GM21447 (cell line): ENCODE results near the gene MRPL41.
"Not testable (repeated sequence)": the region's sequence is repeated elsewhere in the genome, so short reads cannot be mapped to it uniquely, and the experiment has no call there.

Experiments used
- ATAC-seq: cut with Tn5 transposase; IDR thresholded peaks from one replicate; pipeline ENCODE4 v1.9.1; 2021; ENCODE audit not compliant: unreplicated experiment

MRPL41 gene

DNA sequence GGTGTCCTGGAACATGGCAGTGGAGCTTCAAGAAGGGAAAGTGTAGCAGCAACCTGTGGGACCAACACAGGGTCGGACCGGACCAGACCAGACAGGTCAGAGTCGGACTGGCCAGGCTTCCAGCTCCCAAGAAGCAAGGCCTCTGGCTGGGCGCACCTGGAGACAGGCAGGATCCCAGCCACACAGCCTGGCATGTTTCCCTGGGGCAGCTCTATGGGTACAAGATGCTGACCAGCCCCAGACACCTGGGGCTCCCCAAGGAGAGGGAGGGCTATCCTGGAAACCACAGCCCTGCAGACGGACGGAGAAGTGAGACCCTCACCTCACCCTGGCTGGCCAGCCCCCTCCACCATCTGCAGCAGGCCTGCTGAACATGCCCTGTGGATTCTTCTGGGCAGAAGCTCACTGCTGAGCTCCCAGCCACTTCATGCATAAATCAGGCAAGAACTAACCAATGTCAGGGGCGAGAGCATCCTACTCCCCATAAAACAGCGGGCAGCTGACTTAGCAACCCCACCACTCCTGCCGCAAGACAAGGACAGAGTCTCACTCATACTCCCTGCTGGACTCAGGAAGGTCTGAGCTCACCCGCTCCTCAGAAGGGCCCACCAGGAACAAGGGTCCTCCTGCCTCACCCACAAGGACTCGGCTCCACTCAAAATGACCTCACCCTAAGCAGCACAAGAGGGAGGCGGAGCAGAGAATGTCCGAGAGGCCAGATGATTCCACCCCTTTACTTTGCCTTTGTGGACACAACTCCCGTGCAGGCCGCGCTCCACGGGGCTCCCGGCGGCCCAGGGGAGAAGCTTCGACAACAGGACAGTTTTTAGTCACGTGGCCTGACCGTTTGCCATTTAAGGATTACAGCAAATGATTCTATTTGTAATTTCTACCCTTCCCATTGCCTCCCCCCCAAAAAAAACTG, 29.9 kb downstream of the MRPL41 start:
- ATAC-seq, result no peak

DNA sequence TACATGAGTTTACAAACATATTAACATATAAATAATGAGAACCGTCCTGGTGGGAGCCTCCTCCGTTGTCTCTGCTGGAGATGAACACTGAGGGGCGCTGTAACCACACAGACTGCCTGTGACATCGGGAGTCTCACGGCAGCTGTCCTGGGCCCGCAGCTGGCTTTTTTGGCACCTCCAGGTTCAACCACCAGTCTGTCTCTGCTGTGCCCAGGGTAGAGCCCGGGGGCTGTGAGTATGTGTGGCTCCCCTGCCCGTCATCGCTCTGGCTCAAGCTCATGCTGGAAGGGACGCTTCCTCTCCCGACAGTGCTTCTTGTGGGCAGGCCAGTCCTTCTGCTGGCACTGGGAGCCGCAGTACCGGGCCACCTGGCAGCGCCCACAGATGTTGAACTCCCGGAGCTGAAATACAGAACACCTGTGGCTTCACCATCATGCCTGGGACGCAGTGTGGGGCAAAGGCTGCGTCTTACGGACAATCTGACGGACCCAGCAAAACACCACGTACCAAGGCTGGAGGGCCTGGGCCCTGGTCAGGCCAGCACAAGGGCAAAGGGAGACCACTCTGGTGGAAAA, 30.7 kb downstream of the MRPL41 start:
- no peak for ATAC-seq

DNA sequence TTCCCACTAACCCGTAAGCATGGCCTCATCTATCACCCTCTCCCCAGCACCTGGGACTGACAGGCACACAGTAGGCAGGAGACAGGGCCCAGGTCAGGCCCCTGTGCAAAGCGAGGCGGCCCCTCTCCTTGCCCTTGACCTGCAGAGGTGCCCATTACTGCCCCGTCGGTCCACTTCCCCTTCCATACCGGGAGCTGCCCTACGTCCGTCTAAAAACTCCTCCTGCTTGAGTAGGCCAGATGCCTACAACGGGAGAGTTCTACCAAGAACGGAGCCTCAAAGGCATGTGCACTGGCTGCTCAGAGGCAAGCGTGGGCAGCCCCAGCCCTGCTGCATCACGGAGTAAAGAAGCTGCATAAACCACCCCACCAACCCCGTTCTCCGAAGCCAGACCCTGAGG, 31.7 kb downstream of the MRPL41 start:
- ATAC-seq, result no peak

DNA sequence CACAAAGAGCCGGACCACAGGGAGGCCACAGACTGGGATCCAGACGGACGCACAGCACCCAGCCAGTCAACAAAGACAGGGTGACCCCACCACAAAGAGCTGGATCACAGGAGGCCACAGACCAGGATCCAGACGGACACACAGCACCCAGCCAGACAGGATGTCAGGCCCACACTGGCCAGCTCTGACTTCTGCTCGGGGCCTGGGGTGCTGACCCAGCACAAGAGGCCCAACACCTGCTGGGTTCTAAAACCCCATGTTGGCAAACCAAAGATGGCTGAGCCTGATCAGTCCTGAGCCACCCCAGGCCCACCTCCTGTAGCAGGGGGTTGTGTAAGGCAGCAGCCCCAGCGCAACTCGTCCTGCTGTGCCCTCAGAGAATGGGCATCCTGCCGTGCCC, 32.3 kb downstream of the MRPL41 start:
- no peak for ATAC-seq

DNA sequence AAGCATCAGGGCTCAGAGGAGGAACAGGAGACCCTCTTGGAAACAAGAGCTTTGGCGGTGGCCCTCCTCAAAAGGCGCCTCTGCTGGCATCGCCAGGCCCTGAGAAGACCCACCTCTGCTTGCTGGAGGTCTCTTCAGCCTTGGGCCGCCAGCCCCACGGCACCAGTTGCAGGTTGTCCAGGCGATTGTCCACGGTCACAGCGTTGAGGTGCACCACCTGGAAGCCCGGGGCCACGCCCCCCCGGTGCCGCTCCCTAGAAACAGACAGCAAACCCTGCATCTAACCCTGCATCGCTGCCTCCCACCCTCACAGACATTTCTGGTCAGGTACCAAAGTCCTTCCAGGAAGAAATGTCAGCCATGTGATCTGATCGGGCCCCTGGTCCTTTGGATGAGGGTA, 35.2 kb downstream of the MRPL41 start:
- ATAC-seq, result no peak

DNA sequence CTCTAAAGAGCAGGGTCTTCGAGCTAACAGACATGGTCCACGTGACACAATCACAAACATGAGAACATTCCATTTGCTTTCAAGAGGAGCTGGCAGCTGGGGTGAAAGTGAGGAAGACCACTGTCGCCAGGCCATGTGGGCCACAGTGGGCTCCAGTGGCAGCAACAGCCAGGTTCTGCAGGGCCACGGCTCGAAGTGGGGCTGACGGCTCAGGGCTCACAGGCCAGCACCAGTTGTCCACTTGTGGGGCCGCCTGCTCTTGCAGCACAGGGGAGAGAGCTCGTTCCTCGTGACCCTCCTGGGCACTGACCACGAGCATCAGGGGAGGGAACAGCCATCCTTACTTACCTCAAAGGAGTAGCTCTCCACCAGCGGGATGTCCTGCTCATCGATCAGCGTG, 36.6 kb downstream of the MRPL41 start:
- no peak for ATAC-seq

DNA sequence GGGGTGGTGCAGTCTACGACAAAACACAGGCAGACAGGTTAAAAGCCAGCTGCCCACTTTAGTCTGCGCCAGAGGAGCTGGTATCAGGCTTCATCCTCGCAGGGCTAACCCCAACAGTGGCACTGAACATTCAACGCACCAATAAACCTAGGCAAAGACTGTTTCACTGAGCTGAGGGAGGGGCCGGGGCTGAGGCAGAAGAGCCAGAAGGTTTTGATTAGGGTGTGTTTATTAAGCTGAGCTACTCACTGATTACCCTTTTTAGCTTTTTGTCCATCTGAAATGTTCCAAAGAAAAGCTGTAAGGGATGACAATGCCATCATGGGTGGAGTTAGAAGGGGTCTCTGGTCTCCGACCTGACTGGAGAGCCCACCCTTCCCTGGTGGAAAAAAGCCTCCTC, 37.2 kb downstream of the MRPL41 start:
- no peak for ATAC-seq

DNA sequence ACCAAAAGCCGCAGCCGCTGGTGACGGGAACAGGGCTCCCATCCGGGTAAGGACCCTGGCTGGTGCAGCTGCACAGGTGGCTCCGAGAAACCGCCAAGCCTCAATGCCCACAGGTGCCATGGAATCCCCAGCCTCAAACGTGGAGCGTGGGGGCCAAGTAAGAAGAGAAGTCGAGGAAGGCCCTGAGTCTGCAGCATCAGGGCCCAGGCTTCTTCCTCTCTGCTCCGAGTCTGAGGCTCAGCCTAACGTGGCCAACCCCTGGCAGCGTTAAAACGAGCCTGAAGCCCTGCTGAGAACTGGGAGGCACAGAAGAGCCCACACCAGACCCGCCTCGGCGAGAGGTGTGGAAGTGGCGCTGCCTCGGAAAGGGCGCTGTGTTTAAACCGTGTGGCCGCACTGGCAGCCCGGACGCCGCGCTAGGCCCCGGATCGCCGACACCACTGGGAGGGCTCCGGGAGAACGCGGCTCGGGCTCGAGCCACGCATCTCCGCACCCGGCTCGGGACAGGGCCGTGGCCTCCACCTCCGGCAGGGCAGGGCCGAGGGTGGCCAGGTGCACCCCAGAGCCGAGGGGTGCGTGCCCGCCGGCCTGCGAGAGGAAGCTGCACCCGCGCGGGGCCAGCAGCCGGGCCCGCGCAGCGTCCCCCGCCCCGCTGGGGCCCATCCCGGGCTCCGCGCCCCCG, 37.9 kb downstream of the MRPL41 start:
- peak; percentile 8 for ATAC-seq

DNA sequence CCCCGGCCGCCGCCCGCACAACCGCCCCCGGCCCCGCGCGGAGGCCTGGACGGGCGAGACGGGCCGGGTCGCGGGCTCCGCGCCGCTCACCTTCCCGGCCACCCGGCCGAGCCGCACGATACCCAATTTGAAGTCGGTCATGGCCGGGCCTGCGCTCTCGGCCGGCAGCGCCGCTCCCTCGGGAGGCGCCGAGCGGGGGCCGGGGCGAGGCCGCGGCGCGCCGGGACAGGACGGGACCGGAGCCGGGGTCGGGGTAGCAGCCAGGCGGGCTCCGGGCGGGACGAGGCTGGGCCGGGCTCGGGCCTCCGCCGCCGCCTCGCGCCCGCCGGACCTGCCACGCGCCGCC, 38.4 kb downstream of the MRPL41 start:
- peak; percentile 12 for ATAC-seq

DNA sequence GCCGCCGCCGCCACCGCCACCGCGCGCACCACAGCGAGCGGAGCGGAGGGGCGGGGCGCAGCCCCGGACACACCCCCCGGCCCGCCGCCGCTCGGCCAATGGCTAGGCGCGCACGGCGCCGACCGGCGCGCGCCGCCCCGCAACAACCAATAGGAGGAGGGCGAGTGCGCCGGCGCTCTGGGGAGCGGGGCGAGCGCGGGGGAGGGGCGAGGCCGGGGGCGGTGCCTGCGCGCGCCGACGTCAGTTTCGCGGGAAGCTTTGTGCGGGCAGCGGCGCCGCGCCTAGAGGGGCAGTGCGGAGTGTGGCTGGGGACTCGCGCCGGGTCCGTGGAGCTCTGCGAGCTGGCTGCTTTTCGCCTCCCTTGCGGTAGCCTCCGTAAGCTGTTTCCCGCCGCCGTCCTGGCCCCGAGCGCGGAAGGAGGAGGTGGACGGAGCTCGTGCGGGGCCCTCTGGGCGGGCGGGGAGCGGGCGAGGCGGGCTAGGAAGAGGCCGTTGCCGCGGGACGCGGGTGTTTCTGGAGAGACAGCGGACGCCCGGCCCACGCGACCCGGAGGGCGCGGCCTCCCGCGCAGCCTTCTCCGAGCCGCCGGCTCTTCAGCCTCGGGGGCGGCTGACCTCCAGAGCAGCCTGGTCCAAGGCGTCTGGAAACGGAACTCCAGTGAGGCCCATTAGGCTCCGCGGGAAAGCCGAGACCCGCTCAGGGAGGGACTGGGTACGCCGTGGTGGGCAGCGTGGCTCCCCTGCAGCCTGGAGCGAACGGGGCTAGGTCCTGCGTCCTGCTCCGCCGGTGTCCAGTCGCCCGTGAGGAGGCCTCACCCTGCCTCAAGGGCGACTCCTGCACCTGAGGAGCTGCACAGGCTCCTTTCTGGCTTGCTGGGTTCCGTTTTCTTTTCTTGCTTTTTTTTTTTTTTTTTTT, 39.0 kb downstream of the MRPL41 start, which contains the start of gene ZMYND19:
Gene ZMYND19, minus strand, starts transcription at position 44 of the 915 bp plus-strand sequence. CDS start 249 bp downstream, outside the sequence.
- peak; percentile 74 for ATAC-seq

DNA sequence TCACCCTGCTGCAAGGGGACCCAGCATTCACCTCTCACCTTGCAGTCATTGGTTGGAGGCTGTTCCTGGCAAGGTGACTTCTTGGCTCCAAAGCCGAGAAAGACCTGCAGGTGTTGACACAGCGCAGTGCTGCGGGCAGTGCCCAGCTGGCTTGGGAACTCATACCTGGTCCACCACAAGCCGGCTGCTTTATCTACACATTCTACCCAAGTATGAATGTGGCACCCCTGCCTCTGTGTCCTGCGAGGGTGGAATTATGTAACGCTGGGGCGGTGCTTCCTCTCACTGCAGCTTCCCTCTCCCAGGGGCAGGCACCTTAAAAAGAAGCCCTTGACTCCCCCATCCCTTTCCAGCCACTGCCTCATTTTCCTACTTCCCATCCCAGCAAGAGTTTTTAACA, 41.1 kb downstream of the MRPL41 start:
- no peak for ATAC-seq

DNA sequence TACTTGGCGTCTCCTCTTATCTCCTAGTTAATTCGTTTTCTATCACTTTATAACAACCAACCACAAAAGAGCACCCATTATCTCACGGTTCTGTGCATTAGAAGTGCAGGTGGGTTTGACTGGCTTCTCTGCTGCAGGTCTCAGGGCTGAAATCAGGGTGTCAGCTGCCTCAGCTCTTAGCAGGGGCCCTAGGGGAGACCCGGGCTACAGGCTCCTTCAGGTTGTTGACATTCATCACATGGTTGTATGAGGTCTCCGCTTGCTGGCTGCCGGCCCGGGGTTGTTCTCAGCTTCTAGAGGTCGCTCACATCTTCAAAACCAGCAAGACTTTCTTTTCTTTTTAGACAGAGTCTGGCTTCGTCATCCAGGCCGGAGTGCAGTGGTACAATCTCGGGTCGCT, 41.5 kb downstream of the MRPL41 start:
- no peak for ATAC-seq

DNA sequence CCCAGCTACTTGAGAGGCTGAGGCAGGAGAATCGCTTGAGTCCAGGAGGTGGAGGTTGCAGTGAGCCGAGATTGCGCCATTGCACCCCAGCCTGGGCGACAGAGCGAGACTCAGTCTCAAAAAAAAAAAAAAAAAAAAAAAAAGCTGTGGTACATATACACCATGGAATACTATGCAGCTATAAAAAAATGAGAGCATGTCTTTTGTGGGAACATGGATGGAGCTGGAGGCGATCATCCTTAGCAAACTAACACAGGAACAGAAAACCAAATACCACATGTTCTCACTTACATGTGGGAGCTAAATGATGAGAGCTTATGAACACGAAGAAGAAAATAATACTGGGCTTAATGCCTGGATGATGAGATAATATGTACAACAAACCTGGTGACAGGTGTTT, 44.9 kb downstream of the MRPL41 start:
- ATAC-seq, result not testable (repeated sequence)

DNA sequence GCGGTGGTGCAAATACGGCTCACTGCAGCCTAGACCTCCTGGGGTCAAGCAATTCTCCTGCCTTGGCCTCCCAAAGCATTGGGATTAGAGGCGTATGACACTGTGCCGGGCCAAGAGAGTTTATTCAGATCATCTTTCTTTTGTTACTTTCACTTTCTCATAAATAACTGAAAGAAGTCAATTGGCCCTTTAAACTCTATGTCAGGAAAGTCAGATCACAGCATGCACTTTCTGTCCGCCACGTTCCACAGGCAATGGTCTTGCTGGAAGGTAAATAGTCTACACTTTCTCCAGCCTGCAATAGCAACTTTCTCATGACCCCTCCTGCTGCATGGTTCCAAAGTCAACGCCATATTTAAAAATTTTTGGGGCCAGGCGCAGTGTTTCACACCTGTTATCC, 47.3 kb downstream of the MRPL41 start:
- ATAC-seq, result no peak
